K562 (cell line): Measurements from ENCODE around the gene KCNA10. TPM values are rescaled to one million over a fixed set of nuclear protein-coding genes. Genes with fewer than 3 reads are reported as not detected.

Experiments
- ATAC-seq: fragments of 200-7000 bp; cut with Tn5 transposase; 3 replicates; pipeline ENCODE4 v1.9.1; 2020; ENCODE audit warnings: moderate library complexity
- BruUV-seq: library from RNA; stranded (reverse); fragments of 400-500 nt; replicated peaks from 2 replicates; lab custom pipeline; 2021; lab: Mats Ljungman, UMichigan
- CTCF ChIA-PET: fragments of 300-600 bp; formaldehyde crosslinking; extraction: SDS; loops from one replicate; lab custom pipeline; 2021; ENCODE audit warnings: low intra/inter-chr PET ratio; lab: Yijun Ruan, JAX
- POLR2A ChIA-PET: fragments of 300-600, 350-650 bp; sonication (Branson Sonifier 250); formaldehyde crosslinking; extraction: SDS; loops from one replicate; lab custom pipeline; 2021; ENCODE audit warnings: antibody characterized with exemption, inconsistent platforms; lab: Yijun Ruan, JAX
- DNase-seq, 4 experiments: peaks; one replicate each; pipeline versions ENCODE4 v3.0.0 to v3.0.0-alpha.2; 2011 to 2018; ENCODE audit warnings: low spot score in 3 of 4, mixed read lengths in 3 of 4; ENCODE audit errors: extremely low read depth in 1 of 4
- FAIRE-seq: peaks from 2 replicates; lab custom pipeline; 2011; peaks lifted over from hg19 to GRCh38; lab: Jason Lieb, UNC
- H2AFZ ChIP-seq: 2 replicates; pipeline ENCODE4 v1.6.0; 2011; ENCODE audit warnings: low read depth, low read length, control low read depth, inconsistent platforms
- H3K27ac ChIP-seq: fragments of 200-600 bp; 3 replicates; pipeline ENCODE4 v1.8.0; 2011; ENCODE audit warnings: low read depth, mild to moderate bottlenecking, control low read depth, inconsistent platforms, low read length, moderate library complexity, mixed read lengths; ENCODE audit errors: extremely low read depth
- H3K27me3 ChIP-seq, 2 experiments: fragments of 300-600 bp in 1 of 2; 2 replicates in 1 of 2; 3 replicates in 1 of 2; pipeline versions ENCODE4 v1.6.0 to v1.8.0; 2011; ENCODE audit warnings: inconsistent platforms in 2 of 2, low read length in 2 of 2, mild to moderate bottlenecking in 1 of 2, mixed read lengths in 1 of 2, moderate library complexity in 1 of 2; ENCODE audit not compliant: control insufficient read depth in 2 of 2, insufficient read depth in 2 of 2
- H3K36me3 ChIP-seq: fragments of 300-600 bp; 3 replicates; pipeline ENCODE4 v1.8.0; 2011; ENCODE audit warnings: mild to moderate bottlenecking, low read length, inconsistent platforms; ENCODE audit not compliant: control insufficient read depth, insufficient read depth
- H3K4me1 ChIP-seq, 2 experiments: fragments of 200-600 bp in 1 of 2; replicated peaks in 1 of 2; 2 replicates in 1 of 2; 3 replicates in 1 of 2; pipeline versions ENCODE4 v1.5.1 to v1.8.0; 2011; ENCODE audit warnings: inconsistent platforms in 2 of 2, low read length in 2 of 2, mild to moderate bottlenecking in 1 of 2, mixed read lengths in 1 of 2, moderate library complexity in 1 of 2; ENCODE audit not compliant: control insufficient read depth in 2 of 2, insufficient read depth in 2 of 2
- H3K4me2 ChIP-seq: 2 replicates; pipeline ENCODE4 v1.6.1; 2011; ENCODE audit warnings: low read length, control low read depth, inconsistent platforms, mixed read lengths; ENCODE audit not compliant: insufficient read depth
- H3K4me3 ChIP-seq: fragments of 200-600 bp; sonication (generic), shearing (Covaris generic); 2 replicates; pipeline ENCODE4 v1.5.1; 2016; ENCODE audit warnings: control low read depth, inconsistent platforms
- H3K79me2 ChIP-seq: fragments of 200-600 bp; 3 replicates; pipeline ENCODE4 v1.8.0; 2011; ENCODE audit warnings: low read length, inconsistent platforms; ENCODE audit not compliant: control insufficient read depth, insufficient read depth
- H3K9ac ChIP-seq, 2 experiments: 2 replicates each; pipeline versions ENCODE4 v1.6.0 to v1.6.1; 2011; ENCODE audit warnings: low read depth in 2 of 2, low read length in 2 of 2, control low read depth in 1 of 2, inconsistent platforms in 1 of 2, mild to moderate bottlenecking in 1 of 2, mixed read lengths in 1 of 2; ENCODE audit not compliant: insufficient read depth in 1 of 2
- H3K9me1 ChIP-seq: one replicate; pipeline ENCODE4 v1.6.0; 2011; ENCODE audit warnings: inconsistent platforms, mild to moderate bottlenecking, low read length, moderate library complexity; ENCODE audit not compliant: control insufficient read depth, insufficient read depth
- H3K9me3 ChIP-seq: replicated peaks from 2 replicates; pipeline ENCODE4 v1.5.1; 2011; ENCODE audit warnings: low read depth, low read length, inconsistent platforms; ENCODE audit not compliant: control insufficient read depth, insufficient read depth
- H4K20me1 ChIP-seq: replicated peaks from 2 replicates; pipeline ENCODE4 v1.6.1; 2011; ENCODE audit warnings: low read length, inconsistent platforms, mixed read lengths; ENCODE audit not compliant: control insufficient read depth, insufficient read depth
- C11orf30 ChIP-seq: fragments of 450-650 bp; IDR thresholded peaks from 2 replicates; pipeline ENCODE4 v1.6.1; 2016; ENCODE audit warnings: low read depth, mild to moderate bottlenecking
- CREB1 ChIP-seq, 2 experiments: sonication (generic) in 1 of 2; formaldehyde crosslinking in 1 of 2; IDR thresholded peaks; 2 replicates each; pipeline versions ENCODE4 v1.6.1 to v1.8.0; 2012 to 2022; ENCODE audit warnings: inconsistent platforms in 1 of 2, mild to moderate bottlenecking in 1 of 2, missing genetic modification reagents in 1 of 2, moderate library complexity in 1 of 2
- FOXM1 ChIP-seq, 2 experiments: fragments of 450-650 bp in 1 of 2; sonication (generic) in 1 of 2; formaldehyde crosslinking in 1 of 2; IDR thresholded peaks; 2 replicates each; pipeline versions ENCODE4 v1.6.1 to v1.9.0; 2017 to 2022; ENCODE audit warnings: low read depth in 2 of 2, mild to moderate bottlenecking in 2 of 2, missing genetic modification reagents in 1 of 2, moderate library complexity in 1 of 2
- HDAC2 ChIP-seq: fragments of 450-650 bp; IDR thresholded peaks from 2 replicates; pipeline ENCODE4 v1.6.1; 2016; ENCODE audit warnings: mild to moderate bottlenecking
- KLF13 ChIP-seq: fragments of 450-650 bp; IDR thresholded peaks from 2 replicates; pipeline ENCODE4 v1.6.1; 2016; ENCODE audit warnings: missing genetic modification characterization, low read depth, mild to moderate bottlenecking, missing compliant biosample characterization, moderate library complexity, borderline replicate concordance
- MAFF ChIP-seq: IDR thresholded peaks from 2 replicates; pipeline ENCODE4 v1.6.1; 2012; ENCODE audit warnings: low read length, improper control_type of control experiment
- MAFG ChIP-seq: fragments of 450-650 bp; conservative IDR thresholded peaks from 2 replicates; pipeline ENCODE4 v1.6.1; 2016; ENCODE audit warnings: missing genetic modification characterization, missing compliant biosample characterization
- MYNN ChIP-seq, 2 experiments: sonication (generic); formaldehyde crosslinking in 1 of 2; IDR thresholded peaks; 2 replicates each; pipeline versions ENCODE4 v1.5.0 to v1.6.1; 2016 to 2020; ENCODE audit warnings: antibody characterized with exemption in 1 of 2, missing genetic modification reagents in 1 of 2
- NFIC ChIP-seq: fragments of 450-650 bp; IDR thresholded peaks from 2 replicates; pipeline ENCODE4 v1.6.1; 2017; ENCODE audit warnings: mild to moderate bottlenecking, inconsistent platforms
- POLR2AphosphoS5 ChIP-seq: IDR thresholded peaks from 2 replicates; pipeline ENCODE4 v1.6.1; 2011; ENCODE audit warnings: mild to moderate bottlenecking, low read depth, low read length, moderate library complexity; ENCODE audit not compliant: control insufficient read depth, insufficient read depth
- TRIM24 ChIP-seq, 2 experiments: fragments of 450-650 bp; IDR thresholded peaks; 2 replicates each; pipeline ENCODE4 v1.6.1; 2016
- ZNF316 ChIP-seq: fragments of 450-650 bp; IDR thresholded peaks from 2 replicates; pipeline ENCODE4 v1.6.1; 2016
- WGBS: fragments of 100-300 bp; shearing (Covaris generic); methylation state at CpG from one replicate; pipeline ENCODE4 v1.1.6; 2016; ENCODE audit warnings: low coverage, mixed read lengths; ENCODE audit not compliant: insufficient coverage; ENCODE audit errors: missing lambda C conversion rate; 5-methylcytosine and 5-hydroxymethylcytosine counted together
- in situ Hi-C: fragments of 300-500 bp; cut with MboI; formaldehyde crosslinking; loops from 4 replicates; pipeline ENCODE4 v1.15.0; 2018; ENCODE audit warnings: inconsistent platforms, mixed read lengths
- intact Hi-C: fragments of 100-400 bp; cut with micrococcal nuclease; formaldehyde crosslinking; loops from 2 replicates; pipeline ENCODE4 v1.14.2; 2022
- polyA plus RNA-seq, 8 experiments: library from polyadenylated mRNA; depleted of rRNA in 4 of 8; stranded (reverse) in 5 of 8; unstranded in 3 of 8; fragments of >200 nt; fragmentation: Nextera tagmentation in 2 of 8; fragmentation: Illumina TruSeq in 1 of 8; extraction: Ambion mirVana in 2 of 8; extraction: Trizol in 1 of 8; gene quantifications; 2 replicates each; pipeline versions ENCODE4 v1.2.1 to v1.2.3, GENCODE V29; 2011 to 2014; ENCODE audit warnings: inconsistent platforms in 1 of 8, missing spikeins in 1 of 8
- total RNA-seq, 7 experiments: library from RNA; depleted of rRNA in 6 of 7; stranded (reverse); fragments of >200 nt in 6 of 7; fragmentation: Illumina TruSeq in 2 of 7; extraction: Trizol in 2 of 7; gene quantifications; 2 replicates each; pipeline versions ENCODE4 v1.2.1 to v1.2.3, GENCODE V29; 2011 to 2021; ENCODE audit warnings: low replicate concordance in 1 of 7

KCNA10 gene
- total and polyA plus RNA-seq, 9 of the 15 experiments (the other 6 are each of a cell fraction or from before 2014, with no cell fraction given) = not detected

DNA sequence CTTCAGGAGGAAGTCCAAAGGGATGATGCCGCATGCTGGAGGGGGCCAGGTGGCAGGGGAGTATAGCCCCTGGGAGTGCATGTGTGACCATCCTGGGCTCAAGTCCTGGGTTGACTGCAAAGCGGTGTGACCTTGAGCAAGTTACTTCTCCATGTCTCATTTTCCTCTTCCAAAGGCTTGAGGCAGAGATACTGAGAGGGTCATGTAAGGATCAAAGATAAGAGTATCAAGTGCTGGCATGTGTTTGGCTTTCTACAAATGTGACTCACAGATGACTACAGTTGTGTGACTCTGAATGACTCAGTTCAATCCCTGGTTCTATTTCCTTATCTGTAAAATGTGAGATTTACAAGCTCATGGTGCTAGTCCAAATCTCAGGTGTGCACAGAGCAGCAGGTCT, 41.9 kb downstream of the KCNA10 start (continued):
- peak; percentile 64; the same call in 1 of the 2 replicates for TF ChIP-seq POLR2AphosphoS5
- TF ChIP-seq TRIM24 (IDR thresholded peaks at IDR 0.05) = peak; percentile 79
- TF ChIP-seq HDAC2 = peak; percentile 97

DNA sequence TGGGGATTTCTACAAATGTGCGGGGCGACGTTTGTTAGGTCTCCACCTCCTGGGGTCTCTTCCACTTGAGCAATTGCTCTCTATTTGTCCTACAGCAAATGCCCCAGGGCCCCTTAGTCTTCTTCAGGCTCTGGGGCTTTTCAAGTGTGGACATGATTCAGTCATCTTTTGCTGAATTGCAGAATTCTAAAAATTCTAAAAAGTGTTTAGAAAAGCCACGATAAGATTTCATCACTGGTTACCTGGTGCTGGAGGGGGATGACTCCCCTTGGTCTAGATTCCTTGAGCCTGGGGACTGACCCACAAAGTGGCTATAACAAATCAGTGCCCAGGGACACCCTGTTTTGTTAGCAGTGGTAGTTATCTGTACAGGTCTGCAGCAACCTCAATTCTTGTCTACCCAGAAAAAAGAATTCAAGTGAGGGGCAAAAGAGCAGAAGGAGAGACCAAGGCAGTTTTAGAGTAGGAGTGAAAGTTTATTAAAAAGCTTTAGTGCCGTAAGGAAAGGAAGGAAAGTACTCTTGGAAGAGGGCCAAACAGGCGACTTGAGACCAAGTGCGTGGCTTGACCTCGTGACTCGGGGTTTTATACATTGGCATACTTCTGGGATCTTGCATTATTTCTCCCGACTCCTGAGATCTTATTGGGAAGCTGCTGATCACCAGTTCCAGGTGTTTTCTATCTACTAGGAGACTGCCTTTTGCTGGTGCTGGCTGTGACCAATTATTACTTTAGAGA, 42.8 kb downstream of the KCNA10 start:
- no peak overlapping the region for H2AFZ ChIP-seq
- H3K36me3 ChIP-seq = no peaks in the 10 kb centered on the region
- CTCF ChIA-PET = interaction anchor here (0.7 kb wide), 1 partner anchor 51 kb away, joined by 4 read pairs; no protein-coding TSS in a partner anchor
- peaks cover 3% of the 10 kb centered on the region for H3K9me1 ChIP-seq
- no peak overlapping the region for H3K27ac ChIP-seq
- peaks cover 7 to 36% of the 10 kb centered on the region in 2 experiments; a peak in 4 of 5 replicates for H3K27me3 ChIP-seq
- POLR2A ChIA-PET = interaction anchor here (0.8 kb wide), 1 partner anchor 20 kb away, joined by 4 read pairs; no protein-coding TSS in a partner anchor
- FAIRE-seq (no peak), DNase-seq (no peak), ATAC-seq (no peak)
- intact Hi-C loops = no loop called here
- H3K79me2 ChIP-seq = no peaks in the 10 kb centered on the region
- peaks cover 10% of the 10 kb centered on the region; the same call in 1 of the 2 replicates for H4K20me1 ChIP-seq
- no peak overlapping the region for H3K4me3 ChIP-seq
- no peak overlapping the region for H3K9ac ChIP-seq
- no peaks in the 10 kb centered on the region; a peak in 3 of 5 replicates for H3K4me1 ChIP-seq
- TF ChIP-seq MAFG (tag) (peak; percentile 65), MYNN (IDR thresholded peaks at IDR 0.05) (no peak), MYNN (CRISPR knock-in tag; IDR thresholded peaks at IDR 0.05) (no peak), C11orf30 (peak; percentile 59), FOXM1 (IDR thresholded peaks at IDR 0.05; ENCODE audit: low read depth) (no peak), FOXM1 (CRISPR knock-in tag; IDR thresholded peaks at IDR 0.05; ENCODE audit: low read depth) (no peak), KLF13 (no peak), MAFF (peak; percentile 51), NFIC (peak; percentile 68), ZNF316 (peak; percentile 51), CREB1 (IDR thresholded peaks at IDR 0.05) (no peak), CREB1 (CRISPR knock-in tag; IDR thresholded peaks at IDR 0.05) (no peak)
- H3K4me2 ChIP-seq = no peak overlapping the region
- BruUV-seq = no TSS peak
- WGBS = 2% methylated on average over 10 of the region's 10 CpGs
- H3K9me3 ChIP-seq = no peaks in the 10 kb centered on the region
- in situ Hi-C loops = no loop called here
